PC-9 (cell line): ENCODE data around the gene MYLK. TPM values are rescaled to one million over a fixed set of nuclear protein-coding genes. Genes with fewer than 3 reads are reported as not detected.

Experiments used
- BruUV-seq: library from RNA; stranded (reverse); fragments of 400-500 nt; replicated peaks from 2 replicates; lab custom pipeline; 2021; lab: Mats Ljungman, UMichigan
- CTCF ChIA-PET: fragments of 300-600 bp; sonication (Branson Sonifier 250); formaldehyde crosslinking; loops from one replicate; lab custom pipeline; 2022; ENCODE audit warnings: antibody characterized with exemption; lab: Charles Lee
- POLR2A ChIA-PET: fragments of 300-600 bp; sonication (Branson Sonifier 250); formaldehyde crosslinking; loops from one replicate; lab custom pipeline; 2022; ENCODE audit warnings: antibody characterized with exemption; ENCODE audit not compliant: unreplicated experiment; lab: Charles Lee
- DNase-seq, 2 experiments: peaks; one replicate each; pipeline versions ENCODE4 v3.0.0 to v3.0.0-alpha.2; 2015 to 2022; ENCODE audit warnings: mixed read lengths in 1 of 2
- H2AFZ ChIP-seq: fragments of 200-600 bp; sonication (generic); 2 replicates; pipeline ENCODE4 v1.8.1; 2017; ENCODE audit warnings: antibody characterized with exemption
- H3F3A ChIP-seq: fragments of 200-600 bp; sonication (generic); 2 replicates; pipeline ENCODE4 v1.8.1; 2017; ENCODE audit warnings: antibody characterized with exemption, mild to moderate bottlenecking, low read depth; ENCODE audit not compliant: insufficient read depth
- H3K27ac ChIP-seq: fragments of 200-600 bp; sonication (generic); 2 replicates; pipeline ENCODE4 v1.6.1; 2016; ENCODE audit warnings: mixed run types
- H3K27me3 ChIP-seq: fragments of 200-600 bp; sonication (generic); 2 replicates; pipeline ENCODE4 v1.6.1; 2016; ENCODE audit warnings: low read depth, mixed run types; ENCODE audit not compliant: insufficient read depth
- H3K36me3 ChIP-seq: fragments of 200-600 bp; sonication (generic); 2 replicates; pipeline ENCODE4 v1.6.1; 2016; ENCODE audit warnings: low read depth, mixed run types
- H3K4me1 ChIP-seq: fragments of 200-600 bp; sonication (generic); replicated peaks from 2 replicates; pipeline ENCODE4 v1.6.1; 2016; ENCODE audit warnings: mixed run types; ENCODE audit not compliant: insufficient read depth
- H3K4me2 ChIP-seq: fragments of 200-600 bp; sonication (generic); 2 replicates; pipeline ENCODE4 v1.6.1; 2017; ENCODE audit warnings: mixed run types
- H3K4me3 ChIP-seq: fragments of 200-600 bp; sonication (generic); 2 replicates; pipeline ENCODE4 v1.6.1; 2016; ENCODE audit warnings: mixed run types
- H3K79me2 ChIP-seq: fragments of 200-600 bp; sonication (generic); 2 replicates; pipeline ENCODE4 v1.6.1; 2017; ENCODE audit warnings: low read depth, mixed run types
- H3K9me2 ChIP-seq: fragments of 200-600 bp; sonication (generic); 2 replicates; pipeline ENCODE4 v1.8.1; 2017; ENCODE audit warnings: mild to moderate bottlenecking; ENCODE audit not compliant: insufficient read depth
- H3K9me3 ChIP-seq: fragments of 200-600 bp; sonication (generic); 2 replicates; pipeline ENCODE4 v1.8.1; 2016; ENCODE audit warnings: low read depth; ENCODE audit not compliant: insufficient read depth
- H4K20me1 ChIP-seq: fragments of 200-600 bp; sonication (generic); 2 replicates; pipeline ENCODE4 v1.8.1; 2017; ENCODE audit not compliant: insufficient read depth
- EZH2 ChIP-seq: fragments of 200-600 bp; sonication (generic); IDR thresholded peaks from 2 replicates; pipeline ENCODE4 v1.8.0; 2017; ENCODE audit warnings: antibody characterized with exemption, low read depth
- intact Hi-C: fragments of 100-400 bp; cut with micrococcal nuclease; formaldehyde crosslinking; loops from one replicate; pipeline ENCODE4 v1.10.0; 2022; ENCODE audit not compliant: unreplicated experiment
- total RNA-seq: library from RNA; stranded (reverse); gene quantifications from 2 replicates; pipeline ENCODE4 v1.2.3, GENCODE V29; 2021
- TF ChIP-seq, protein P1 (sequence below): fragments of 200-600 bp; sonication (generic); conservative IDR thresholded peaks from 2 replicates; pipeline ENCODE4 v1.6.1; 2017; ENCODE audit warnings: mixed run types, antibody characterized with exemption, mild to moderate bottlenecking, moderate library complexity

Gene MYLK
- total RNA-seq, 1 experiment from 2014 or later: 0.72 TPM

GRCh38 chr3:123611082-123611481 lies 273.1 kb downstream of the MYLK start:
- H3K4me3 ChIP-seq: no peak overlapping the region
- no peaks in the 10 kb centered on the region for H3K9me3 ChIP-seq
- no TSS peak for BruUV-seq
- H2AFZ ChIP-seq: no peak overlapping the region
- peaks cover 11% of the 10 kb centered on the region for H3K4me1 ChIP-seq
- H3K4me2 ChIP-seq: no peak overlapping the region
- CTCF ChIA-PET: no interaction called here
- no peaks in the 10 kb centered on the region for H3K36me3 ChIP-seq
- H3F3A ChIP-seq: peaks cover 10% of the 10 kb centered on the region
- no peak for DNase-seq
- POLR2A ChIA-PET: no interaction called here
- peaks cover 3% of the 10 kb centered on the region; the same call in 1 of the 2 replicates for H3K9me2 ChIP-seq
- 0 out of 2 replicates have a peak, but pooled peaks cover 4% of the 10 kb centered on the region for H3K79me2 ChIP-seq
- no peaks in the 10 kb centered on the region for H4K20me1 ChIP-seq
- no peak overlapping the region for H3K27ac ChIP-seq
- intact Hi-C loops: no loop called here
- H3K27me3 ChIP-seq: no peaks in the 10 kb centered on the region
- TF ChIP-seq, protein P1, sequence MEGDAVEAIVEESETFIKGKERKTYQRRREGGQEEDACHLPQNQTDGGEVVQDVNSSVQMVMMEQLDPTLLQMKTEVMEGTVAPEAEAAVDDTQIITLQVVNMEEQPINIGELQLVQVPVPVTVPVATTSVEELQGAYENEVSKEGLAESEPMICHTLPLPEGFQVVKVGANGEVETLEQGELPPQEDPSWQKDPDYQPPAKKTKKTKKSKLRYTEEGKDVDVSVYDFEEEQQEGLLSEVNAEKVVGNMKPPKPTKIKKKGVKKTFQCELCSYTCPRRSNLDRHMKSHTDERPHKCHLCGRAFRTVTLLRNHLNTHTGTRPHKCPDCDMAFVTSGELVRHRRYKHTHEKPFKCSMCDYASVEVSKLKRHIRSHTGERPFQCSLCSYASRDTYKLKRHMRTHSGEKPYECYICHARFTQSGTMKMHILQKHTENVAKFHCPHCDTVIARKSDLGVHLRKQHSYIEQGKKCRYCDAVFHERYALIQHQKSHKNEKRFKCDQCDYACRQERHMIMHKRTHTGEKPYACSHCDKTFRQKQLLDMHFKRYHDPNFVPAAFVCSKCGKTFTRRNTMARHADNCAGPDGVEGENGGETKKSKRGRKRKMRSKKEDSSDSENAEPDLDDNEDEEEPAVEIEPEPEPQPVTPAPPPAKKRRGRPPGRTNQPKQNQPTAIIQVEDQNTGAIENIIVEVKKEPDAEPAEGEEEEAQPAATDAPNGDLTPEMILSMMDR: no peak
- no peak for TF ChIP-seq EZH2

- Histone ChIP-seq H3K4me1 (peaks cover 18% of the 10 kb centered on the region), H3K27ac (no peak overlapping the region), H3F3A (peaks cover 18% of the 10 kb centered on the region), H3K9me3 (no peaks in the 10 kb centered on the region), H2AFZ (no peak overlapping the region), H3K79me2 (0 out of 2 replicates have a peak, but pooled peaks cover 4% of the 10 kb centered on the region), H4K20me1 (no peaks in the 10 kb centered on the region), H3K36me3 (no peaks in the 10 kb centered on the region), H3K4me3 (no peak overlapping the region), H3K27me3 (no peaks in the 10 kb centered on the region), H3K4me2 (no peak overlapping the region), H3K9me2 (peaks cover under 1% of the 10 kb centered on the region; the same call in 1 of the 2 replicates)
- TF ChIP-seq, protein P1: no peak
- TF ChIP-seq EZH2: no peak
- POLR2A ChIA-PET: no interaction called here
- no peak for DNase-seq
- BruUV-seq: no TSS peak
- CTCF ChIA-PET: no interaction called here
- intact Hi-C loops: no loop called here
Observed at GRCh38 chr3:123610331-123610730, 273.8 kb downstream of the MYLK start.

GRCh38 chr3:123609063-123609462 lies 275.1 kb downstream of the MYLK start:
- Histone ChIP-seq H3K36me3 (no peaks in the 10 kb centered on the region), H3K27me3 (no peaks in the 10 kb centered on the region), H2AFZ (no peak overlapping the region), H3K9me2 (no peaks in the 10 kb centered on the region; the same call in 1 of the 2 replicates), H3K4me2 (no peak overlapping the region), H3K9me3 (no peaks in the 10 kb centered on the region), H3K27ac (no peak overlapping the region), H3K4me1 (peaks cover 28% of the 10 kb centered on the region), H3K79me2 (0 out of 2 replicates have a peak, but pooled peaks cover 4% of the 10 kb centered on the region), H3K4me3 (no peak overlapping the region), H3F3A (peaks cover 27% of the 10 kb centered on the region), H4K20me1 (no peaks in the 10 kb centered on the region)
- CTCF ChIA-PET: interaction anchor here (0.6 kb wide), 1 partner anchor 22 kb away, joined by 3 read pairs; no protein-coding TSS in a partner anchor
- POLR2A ChIA-PET: no interaction called here
- intact Hi-C loops: no loop called here
- no peak for TF ChIP-seq EZH2
- no peak for DNase-seq
- no TSS peak for BruUV-seq
